ENCODE measurements around the gene CCDC157.

CCDC157 gene

GRCh38 chr22:30370641-30371230 lies 13.9 kb downstream of the CCDC157 start:
- Histone ChIP-seq H3K4me3 (ENCODE audit: severe bottlenecking) (no peak overlapping the region), H3K27ac (ENCODE audit: poor library complexity, severe bottlenecking) (no peak overlapping the region), H3K27me3 (ENCODE audit: insufficient read depth, poor library complexity, severe bottlenecking) (no peaks in the 10 kb centered on the region), H3K9me3 (ENCODE audit: severe bottlenecking) (no peaks in the 10 kb centered on the region), H3K4me1 (ENCODE audit: insufficient read depth, poor library complexity, severe bottlenecking) (no peaks in the 10 kb centered on the region), H3K36me3 (ENCODE audit: low read depth) (no peaks in the 10 kb centered on the region)
- DNase-seq (ENCODE audit: low spot score) (no peak), ATAC-seq (ENCODE audit: low read depth) (no peak)
- TF ChIP-seq CTCF (IDR thresholded peaks at IDR 0.05; ENCODE audit: poor library complexity, severe bottlenecking) = no peak

- no peaks in the 10 kb centered on the region for H3K27me3 ChIP-seq (ENCODE audit: insufficient read depth, poor library complexity, severe bottlenecking)
Observed at GRCh38 chr22:30371321-30371720, 14.5 kb downstream of the CCDC157 start.

GRCh38 chr22:30371981-30372380 lies 15.2 kb downstream of the CCDC157 start:
- ATAC-seq (ENCODE audit: low read depth) (no peak), DNase-seq (ENCODE audit: low spot score) (no peak)
- Histone ChIP-seq H3K27me3 (ENCODE audit: insufficient read depth, poor library complexity, severe bottlenecking) (no peaks in the 10 kb centered on the region), H3K27ac (ENCODE audit: poor library complexity, severe bottlenecking) (no peak overlapping the region), H3K4me1 (ENCODE audit: insufficient read depth, poor library complexity, severe bottlenecking) (no peaks in the 10 kb centered on the region), H3K9me3 (ENCODE audit: severe bottlenecking) (no peaks in the 10 kb centered on the region), H3K4me3 (ENCODE audit: severe bottlenecking) (no peak overlapping the region), H3K36me3 (ENCODE audit: low read depth) (no peaks in the 10 kb centered on the region)
- no peak for TF ChIP-seq CTCF (IDR thresholded peaks at IDR 0.05; ENCODE audit: poor library complexity, severe bottlenecking)

More at GRCh38 chr22:30371321-30371720, 14.5 kb downstream of the CCDC157 start:
- Histone ChIP-seq H3K9me3 (ENCODE audit: severe bottlenecking) (no peaks in the 10 kb centered on the region), H3K27ac (ENCODE audit: poor library complexity, severe bottlenecking) (no peak overlapping the region), H3K4me3 (ENCODE audit: severe bottlenecking) (no peak overlapping the region), H3K36me3 (ENCODE audit: low read depth) (no peaks in the 10 kb centered on the region), H3K4me1 (ENCODE audit: insufficient read depth, poor library complexity, severe bottlenecking) (no peaks in the 10 kb centered on the region)
- TF ChIP-seq CTCF (IDR thresholded peaks at IDR 0.05; ENCODE audit: poor library complexity, severe bottlenecking) = no peak
- ATAC-seq (ENCODE audit: low read depth) (no peak), DNase-seq (ENCODE audit: low spot score) (no peak)

GRCh38 chr22:30372915-30373314 lies 16.1 kb downstream of the CCDC157 start:
- ATAC-seq (ENCODE audit: low read depth) (no peak), DNase-seq (ENCODE audit: low spot score) (no peak)
- Histone ChIP-seq H3K9me3 (ENCODE audit: severe bottlenecking) (no peaks in the 10 kb centered on the region), H3K36me3 (ENCODE audit: low read depth) (peaks cover 7% of the 10 kb centered on the region), H3K4me1 (ENCODE audit: insufficient read depth, poor library complexity, severe bottlenecking) (no peaks in the 10 kb centered on the region), H3K4me3 (ENCODE audit: severe bottlenecking) (no peak overlapping the region), H3K27ac (ENCODE audit: poor library complexity, severe bottlenecking) (no peak overlapping the region), H3K27me3 (ENCODE audit: insufficient read depth, poor library complexity, severe bottlenecking) (no peaks in the 10 kb centered on the region)
- TF ChIP-seq CTCF (IDR thresholded peaks at IDR 0.05; ENCODE audit: poor library complexity, severe bottlenecking) = no peak

Data from RWPE2 (cell line).